Activated B cell treated with CpG ODN at 0.5 μM for 24 hours (primary cell): ENCODE data around the gene TTC27. TPM values are rescaled to one million over a fixed set of nuclear protein-coding genes. Genes with fewer than 3 reads are reported as not detected.

Experiments
- ATAC-seq: fragments of 200-7000 bp; cut with Tn5 transposase; one replicate; pipeline ENCODE4 v1.10.0; 2021; ENCODE audit warnings: low read depth, mild to moderate bottlenecking, moderate library complexity
- CTCF ChIA-PET: fragments of 350-600 bp; sonication (Branson Sonifier 250); formaldehyde crosslinking; loops from one replicate; lab custom pipeline; 2021; ENCODE audit warnings: antibody characterized with exemption; lab: Charles Lee
- POLR2A ChIA-PET: fragments of 350-600 bp; sonication (Branson Sonifier 250); formaldehyde crosslinking; loops from one replicate; lab custom pipeline; 2021; ENCODE audit warnings: antibody characterized with exemption; lab: Charles Lee
- DNase-seq: peaks from one replicate; pipeline ENCODE4 v3.0.0; 2022
- H3K27ac Mint-ChIP-seq: one replicate; pipeline ENCODE4 v1.8.0; 2020; ENCODE audit warnings: mixed read lengths
- H3K27me3 Mint-ChIP-seq: one replicate; pipeline ENCODE4 v1.8.0; 2021; ENCODE audit warnings: mixed read lengths
- H3K36me3 Mint-ChIP-seq: one replicate; pipeline ENCODE4 v1.8.0; 2021; ENCODE audit warnings: low read depth, mixed read lengths
- H3K4me1 Mint-ChIP-seq: one replicate; pipeline ENCODE4 v1.8.0; 2021; ENCODE audit warnings: mixed read lengths
- H3K4me3 Mint-ChIP-seq: one replicate; pipeline ENCODE4 v1.8.0; 2020; ENCODE audit warnings: mild to moderate bottlenecking, mixed read lengths
- H3K9me3 Mint-ChIP-seq: one replicate; pipeline ENCODE4 v1.8.0; 2020; ENCODE audit warnings: mixed read lengths
- intact Hi-C: fragments of 100-400 bp; cut with micrococcal nuclease; formaldehyde crosslinking; loops from one replicate; pipeline ENCODE4 v1.15.1; 2024
- total RNA-seq: library from RNA; stranded (reverse); gene quantifications from 2 replicates; pipeline ENCODE4 v1.2.3, GENCODE V29; 2022
- TF ChIP-seq, protein P1 (sequence below): fragments of 200-600 bp; IDR thresholded peaks from one replicate; pipeline ENCODE4 v1.8.0; 2022; ENCODE audit warnings: antibody characterized with exemption, mild to moderate bottlenecking

Gene TTC27
- total RNA-seq, 1 donor from 2014 or later = 34.8 TPM

GRCh38 chr2:32851777-32852439 is 224.1 kb downstream of the TTC27 start:
- TF ChIP-seq, protein P1, sequence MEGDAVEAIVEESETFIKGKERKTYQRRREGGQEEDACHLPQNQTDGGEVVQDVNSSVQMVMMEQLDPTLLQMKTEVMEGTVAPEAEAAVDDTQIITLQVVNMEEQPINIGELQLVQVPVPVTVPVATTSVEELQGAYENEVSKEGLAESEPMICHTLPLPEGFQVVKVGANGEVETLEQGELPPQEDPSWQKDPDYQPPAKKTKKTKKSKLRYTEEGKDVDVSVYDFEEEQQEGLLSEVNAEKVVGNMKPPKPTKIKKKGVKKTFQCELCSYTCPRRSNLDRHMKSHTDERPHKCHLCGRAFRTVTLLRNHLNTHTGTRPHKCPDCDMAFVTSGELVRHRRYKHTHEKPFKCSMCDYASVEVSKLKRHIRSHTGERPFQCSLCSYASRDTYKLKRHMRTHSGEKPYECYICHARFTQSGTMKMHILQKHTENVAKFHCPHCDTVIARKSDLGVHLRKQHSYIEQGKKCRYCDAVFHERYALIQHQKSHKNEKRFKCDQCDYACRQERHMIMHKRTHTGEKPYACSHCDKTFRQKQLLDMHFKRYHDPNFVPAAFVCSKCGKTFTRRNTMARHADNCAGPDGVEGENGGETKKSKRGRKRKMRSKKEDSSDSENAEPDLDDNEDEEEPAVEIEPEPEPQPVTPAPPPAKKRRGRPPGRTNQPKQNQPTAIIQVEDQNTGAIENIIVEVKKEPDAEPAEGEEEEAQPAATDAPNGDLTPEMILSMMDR = no peak
- intact Hi-C loops = no loop called here

DNA sequence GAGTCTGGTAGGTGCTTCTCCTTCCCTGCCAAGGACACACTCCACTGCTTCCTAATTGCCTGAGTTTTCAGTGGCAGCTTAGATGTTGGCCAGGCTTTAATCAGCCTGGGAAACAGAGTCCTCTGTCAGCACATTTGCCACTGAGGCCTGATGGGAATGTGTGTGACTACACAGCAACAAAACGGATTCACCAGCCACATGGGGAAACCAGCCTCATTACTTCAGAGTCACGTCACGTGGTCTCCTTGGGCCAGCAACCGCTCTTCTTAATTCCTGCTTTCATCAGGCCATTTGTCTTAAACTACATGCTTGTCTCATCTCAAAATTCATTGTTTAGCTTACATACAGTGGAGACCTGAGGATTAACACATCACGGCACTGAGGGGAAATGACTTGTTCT is 225.0 kb downstream of the TTC27 start:
- Mint-ChIP-seq H3K27ac (no peak overlapping the region), H3K36me3 (no peaks in the 10 kb centered on the region), H3K4me3 (no peak overlapping the region), H3K27me3 (no peaks in the 10 kb centered on the region), H3K9me3 (no peaks in the 10 kb centered on the region), H3K4me1 (no peaks in the 10 kb centered on the region)
- DNase-seq (no peak), ATAC-seq (no peak)
- intact Hi-C loops = no loop called here
- ChIA-PET CTCF (no interaction called here), POLR2A (no interaction called here)
- TF ChIP-seq, protein P1 = no peak

More at GRCh38 chr2:32851777-32852439, 224.1 kb downstream of the TTC27 start:
- ATAC-seq (no peak), DNase-seq (no peak)
- no peaks in the 10 kb centered on the region for H3K4me1 Mint-ChIP-seq
- H3K9me3 Mint-ChIP-seq = no peaks in the 10 kb centered on the region
- no peaks in the 10 kb centered on the region for H3K36me3 Mint-ChIP-seq
- no peaks in the 10 kb centered on the region for H3K27me3 Mint-ChIP-seq
- no peak overlapping the region for H3K27ac Mint-ChIP-seq
- CTCF ChIA-PET = interaction anchor here (0.6 kb wide), 1 partner anchor 76 kb away, joined by 3 read pairs; no protein-coding TSS in a partner anchor
- POLR2A ChIA-PET = no interaction called here
- no peak overlapping the region for H3K4me3 Mint-ChIP-seq

GRCh38 chr2:32856891-32857290 is 229.0 kb downstream of the TTC27 start:
- no peak for DNase-seq
- no peaks in the 10 kb centered on the region for H3K9me3 Mint-ChIP-seq
- CTCF ChIA-PET = no interaction called here
- ATAC-seq = no peak
- H3K4me1 Mint-ChIP-seq = no peaks in the 10 kb centered on the region
- no peaks in the 10 kb centered on the region for H3K36me3 Mint-ChIP-seq
- no peak overlapping the region for H3K27ac Mint-ChIP-seq
- no peak overlapping the region for H3K4me3 Mint-ChIP-seq
- H3K27me3 Mint-ChIP-seq = no peaks in the 10 kb centered on the region
- intact Hi-C loops = no loop called here
- POLR2A ChIA-PET = no interaction called here
- TF ChIP-seq, protein P1 = no peak

- H3K36me3 Mint-ChIP-seq = no peaks in the 10 kb centered on the region
- ChIA-PET CTCF (no interaction called here), POLR2A (no interaction called here)
- H3K4me3 Mint-ChIP-seq = no peak overlapping the region
- H3K27me3 Mint-ChIP-seq = no peaks in the 10 kb centered on the region
- TF ChIP-seq, protein P1 = no peak
- no peak for DNase-seq
- no peak overlapping the region for H3K27ac Mint-ChIP-seq
- intact Hi-C loops = no loop called here
- ATAC-seq = no peak
- H3K9me3 Mint-ChIP-seq = no peaks in the 10 kb centered on the region
- no peaks in the 10 kb centered on the region for H3K4me1 Mint-ChIP-seq
These were observed 230.9 kb downstream of the TTC27 start for GRCh38 chr2:32858713-32859112.

GRCh38 chr2:32860385-32860784 is 232.5 kb downstream of the TTC27 start:
- Mint-ChIP-seq H3K4me1 (no peaks in the 10 kb centered on the region), H3K9me3 (no peaks in the 10 kb centered on the region), H3K27me3 (peaks cover 3% of the 10 kb centered on the region), H3K36me3 (no peaks in the 10 kb centered on the region), H3K4me3 (no peak overlapping the region), H3K27ac (no peak overlapping the region)
- intact Hi-C loops = no loop called here
- no peak for DNase-seq
- no peak for ATAC-seq
- ChIA-PET CTCF (no interaction called here), POLR2A (interaction anchor here (0.6 kb wide), 1 partner anchor 763 kb away, joined by 4 read pairs; no protein-coding TSS in a partner anchor)
- TF ChIP-seq, protein P1 = no peak
